HG02840 (cell line): Measurements from ENCODE around the gene EXOC7.
"Not testable (repeated sequence)": the region's sequence is repeated elsewhere in the genome, so short reads cannot be mapped to it uniquely, and the experiment has no call there.

Experiments
- ATAC-seq: cut with Tn5 transposase; IDR thresholded peaks from one replicate; pipeline ENCODE4 v1.9.1; 2021; ENCODE audit warnings: mild to moderate bottlenecking, moderate library complexity, moderate number of reproducible peaks; ENCODE audit not compliant: unreplicated experiment, low FRiP score

EXOC7 gene

GRCh38 chr17:76077584-76078110 lies 25.9 kb downstream of the EXOC7 start:
- ATAC-seq = no peak

- no peak for ATAC-seq
These were observed 26.6 kb downstream of the EXOC7 start for GRCh38 chr17:76076765-76077583.

GRCh38 chr17:76076146-76076764 lies 27.3 kb downstream of the EXOC7 start:
- no peak for ATAC-seq

GRCh38 chr17:76075364-76076145 lies 28.0 kb downstream of the EXOC7 start:
- no peak for ATAC-seq

GRCh38 chr17:76074390-76075363 lies 28.9 kb downstream of the EXOC7 start, which contains the start of gene GALR2:
GALR2 (plus strand) TSS chr17:76074781; CDS start chr17:76074884, 103 bp downstream.
- no peak for ATAC-seq

- peak; percentile 86 for ATAC-seq
These were observed 31.3 kb downstream of the EXOC7 start, which contains the start of gene SRP68 for GRCh38 chr17:76072148-76072858. SRP68 (minus strand) TSS chr17:76072517; CDS start chr17:76072491, 26 bp downstream.

- ATAC-seq = no peak
These were observed 31.9 kb downstream of the EXOC7 start for GRCh38 chr17:76071531-76072147.

- ATAC-seq = no peak
These were observed 37.8 kb downstream of the EXOC7 start for GRCh38 chr17:76065775-76066174.

- ATAC-seq = no peak
These were observed 39.6 kb downstream of the EXOC7 start for GRCh38 chr17:76063875-76064546.

- not testable (repeated sequence) for ATAC-seq
These were observed 45.3 kb downstream of the EXOC7 start for GRCh38 chr17:76058264-76058663.

GRCh38 chr17:76056882-76057281 lies 46.7 kb downstream of the EXOC7 start:
- ATAC-seq = no peak

GRCh38 chr17:76054112-76054476 lies 49.5 kb downstream of the EXOC7 start:
- ATAC-seq = no peak

- ATAC-seq = no peak
These were observed 50.1 kb downstream of the EXOC7 start for GRCh38 chr17:76053246-76054111.

- no peak for ATAC-seq
These were observed 52.0 kb downstream of the EXOC7 start for GRCh38 chr17:76051561-76051960.

- ATAC-seq = no peak
These were observed 52.8 kb downstream of the EXOC7 start for GRCh38 chr17:76050538-76051467.
